Liver (tissue), 9 donors: Measurements from ENCODE around the gene SYNC. TPM values are rescaled to one million over a fixed set of nuclear protein-coding genes. Genes with fewer than 3 reads are reported as not detected.
A peak's percentile ranks its signal among the peaks of the same experiment; 100 is the strongest.

Source experiments
- DNase-seq: peaks from one replicate; pipeline ENCODE4 v3.0.0-alpha.2; 2017; ENCODE audit warnings: low spot score
- H3K27ac ChIP-seq, 2 donors: one replicate each; pipeline ENCODE4 v1.7.0; 2013; ENCODE audit warnings: inconsistent platforms in 2 of 2, low read length in 2 of 2, control low read depth in 1 of 2, low read depth in 1 of 2, mild to moderate bottlenecking in 1 of 2
- H3K27me3 ChIP-seq, 4 donors: one replicate each; pipeline versions ENCODE4 v1.6.1 to v1.7.0; 2013; ENCODE audit warnings: low read length in 3 of 4, inconsistent platforms in 1 of 4, mild to moderate bottlenecking in 1 of 4, moderate library complexity in 1 of 4; ENCODE audit not compliant: control insufficient read depth in 4 of 4, insufficient read depth in 4 of 4
- H3K36me3 ChIP-seq, 4 donors: one replicate each; pipeline versions ENCODE4 v1.6.1 to v1.7.0; 2013; ENCODE audit warnings: low read length in 3 of 4, mild to moderate bottlenecking in 3 of 4, low read depth in 1 of 4, moderate library complexity in 1 of 4; ENCODE audit not compliant: control insufficient read depth in 4 of 4, insufficient read depth in 3 of 4
- H3K4me1 ChIP-seq, 4 donors: one replicate each; pipeline versions ENCODE4 v1.6.1 to v1.7.0; 2013; ENCODE audit warnings: low read length in 3 of 4, mild to moderate bottlenecking in 3 of 4, moderate library complexity in 1 of 4; ENCODE audit not compliant: control insufficient read depth in 4 of 4, insufficient read depth in 4 of 4
- H3K4me3 ChIP-seq, 3 donors: one replicate each; pipeline versions ENCODE4 v1.6.1 to v1.7.0; 2013; ENCODE audit warnings: low read length in 3 of 3, control low read depth in 1 of 3, low read depth in 1 of 3, mild to moderate bottlenecking in 1 of 3
- H3K9ac ChIP-seq, 2 donors: one replicate each; pipeline ENCODE4 v1.7.0; 2013; ENCODE audit warnings: low read length in 2 of 2, mild to moderate bottlenecking in 2 of 2, moderate library complexity in 2 of 2, control low read depth in 1 of 2, low read depth in 1 of 2
- H3K9me3 ChIP-seq, 4 donors: one replicate each; pipeline versions ENCODE4 v1.6.1 to v1.7.0; 2013; ENCODE audit warnings: low read length in 3 of 4; ENCODE audit not compliant: control insufficient read depth in 4 of 4
- EGR1 ChIP-seq, 2 donors: IDR thresholded peaks; 2 replicates each; pipeline ENCODE4 v1.6.1; 2016 to 2018; ENCODE audit warnings: antibody characterized with exemption in 2 of 2, low read depth in 2 of 2
- FOXA1 ChIP-seq: IDR thresholded peaks from 2 replicates; pipeline ENCODE4 v1.6.1; 2016; ENCODE audit warnings: antibody characterized with exemption
- GABPA ChIP-seq, 2 donors: IDR thresholded peaks in 1 of 2; conservative IDR thresholded peaks in 1 of 2; 2 replicates each; pipeline ENCODE4 v1.6.1; 2016; ENCODE audit warnings: antibody characterized with exemption in 2 of 2, mild to moderate bottlenecking in 1 of 2, moderate library complexity in 1 of 2
- HNF4A ChIP-seq, 2 donors: conservative IDR thresholded peaks; 2 replicates each; pipeline ENCODE4 v1.6.1; 2016; ENCODE audit warnings: antibody characterized with exemption in 2 of 2, mild to moderate bottlenecking in 2 of 2
- NR2F2 ChIP-seq: IDR thresholded peaks from 2 replicates; pipeline ENCODE4 v1.6.1; 2016; ENCODE audit warnings: antibody characterized with exemption
- RAD21 ChIP-seq, 2 donors: IDR thresholded peaks; 2 replicates each; pipeline ENCODE4 v1.6.1; 2016; ENCODE audit warnings: antibody characterized with exemption in 2 of 2, mild to moderate bottlenecking in 2 of 2
- RXRA ChIP-seq, 2 donors: IDR thresholded peaks; 2 replicates each; pipeline ENCODE4 v1.6.1; 2017 to 2018; ENCODE audit warnings: antibody characterized with exemption in 2 of 2, mild to moderate bottlenecking in 1 of 2
- SP1 ChIP-seq: IDR thresholded peaks from 2 replicates; pipeline ENCODE4 v1.6.1; 2018; ENCODE audit warnings: antibody characterized with exemption, mild to moderate bottlenecking
- YY1 ChIP-seq: IDR thresholded peaks from 2 replicates; pipeline ENCODE4 v1.6.1; 2016; ENCODE audit warnings: antibody characterized with exemption, mild to moderate bottlenecking
- WGBS: extraction: QIAGEN DNeasy Blood & Tissue Kit; methylation state at CpG from one replicate; pipeline ENCODE4 v1.1.7; 2013; 5-methylcytosine and 5-hydroxymethylcytosine counted together
- polyA plus RNA-seq, 2 donors: library from polyadenylated mRNA; stranded (reverse) in 1 of 2; unstranded in 1 of 2; fragments of 200-250 nt in 1 of 2; fragments of >200 nt in 1 of 2; fragmentation: Nextera tagmentation in 1 of 2; extraction: Ambion mirVana in 1 of 2; gene quantifications; one replicate each; pipeline versions ENCODE4 v1.2.1 to v1.2.3, GENCODE V29; 2013 to 2015
- total RNA-seq, 2 donors: library from RNA; depleted of rRNA; stranded (reverse); fragments of >200 nt; gene quantifications; one replicate each; pipeline ENCODE4 v1.2.3, GENCODE V29; 2014
- TF ChIP-seq, protein P1 (sequence below): IDR thresholded peaks from 2 replicates; pipeline ENCODE4 v1.6.1; 2016; ENCODE audit warnings: antibody characterized with exemption
- TF ChIP-seq, protein P2 (sequence below): IDR thresholded peaks from 2 replicates; pipeline ENCODE4 v1.6.1; 2016; ENCODE audit warnings: antibody characterized with exemption
- TF ChIP-seq, protein P3 (sequence below): IDR thresholded peaks from 2 replicates; pipeline ENCODE4 v1.6.1; 2016; ENCODE audit warnings: antibody characterized with exemption, mild to moderate bottlenecking
- TF ChIP-seq, protein P4 (sequence below): fragments of 150-350 bp; IDR thresholded peaks from 2 replicates; pipeline ENCODE4 v1.5.1; 2017; ENCODE audit warnings: improper control_type of control experiment, low read depth, low read length; ENCODE audit not compliant: missing input control
- donor health status: healthy.
- donor health status: healthy.
- donor health status: healthy.
- donor health status: healthy.
- donor health status: healthy.

Gene SYNC
- total and polyA plus RNA-seq, 4 donors, result 0.23 to 1.5 (median 0.31) TPM

DNA sequence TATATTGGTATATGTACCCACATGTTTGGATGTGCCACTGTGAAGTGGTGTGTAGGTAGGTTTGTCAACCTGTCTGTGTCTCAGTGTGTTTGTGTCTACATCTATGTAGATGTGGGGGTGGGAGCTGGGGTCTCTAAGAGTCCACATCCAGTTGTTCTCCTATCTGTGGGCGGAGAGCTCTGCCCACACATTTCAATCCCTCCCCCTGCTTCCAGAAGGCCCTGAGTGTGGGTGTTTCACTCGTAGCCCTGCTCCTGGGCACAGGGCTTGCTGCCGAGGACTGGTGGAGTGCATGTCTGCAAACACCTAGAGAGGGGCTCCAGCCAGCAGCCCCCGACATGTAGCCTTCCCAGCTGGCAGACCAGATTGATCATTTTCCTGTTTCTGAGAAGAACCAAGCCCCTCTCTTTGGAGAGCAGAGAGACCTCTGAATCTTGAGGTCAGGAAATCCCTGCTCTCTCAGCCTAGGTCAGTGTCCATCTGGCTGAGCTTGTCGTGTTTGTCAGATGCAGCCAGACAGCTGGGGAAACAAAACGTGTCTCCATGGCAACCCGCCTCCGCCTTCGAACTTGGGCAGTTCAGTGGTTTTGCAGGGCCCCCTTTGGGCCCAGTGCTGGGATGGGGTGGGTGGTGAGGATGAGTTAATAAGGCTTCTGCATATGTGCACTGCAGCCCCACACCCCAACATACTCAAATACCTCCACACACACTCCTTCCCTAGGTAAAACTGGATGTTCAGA is 31.2 kb upstream of the SYNC start:
- peak; percentile 66 for DNase-seq
- Histone ChIP-seq H3K9me3 (no peaks in the 10 kb centered on the region), H3K4me3 (no peak overlapping the region), H3K9ac (no peak overlapping the region), H3K27ac (peak overlapping the region; percentile 8 to 48), H3K36me3 (no peaks in the 10 kb centered on the region), H3K4me1 (peaks cover 0 to 20% (median 15%) of the 10 kb centered on the region in 4 donors), H3K27me3 (no peaks in the 10 kb centered on the region)
- WGBS, result 35% methylated on average over 9 of the region's 9 CpGs
- TF ChIP-seq EGR1 (IDR thresholded peaks at IDR 0.05; ENCODE audit: low read depth in 2 of 2), result peak; percentile 67 to 92
- peak; percentile 57 to 84 for TF ChIP-seq HNF4A (conservative IDR thresholded peaks at IDR 0.05)
- TF ChIP-seq SP1, result no peak
- TF ChIP-seq RXRA (IDR thresholded peaks at IDR 0.05), result peak in 1 of 2 donors; percentile 57
- peak; percentile 46 for TF ChIP-seq NR2F2
- TF ChIP-seq YY1, result no peak
- no peak for TF ChIP-seq FOXA1
- TF ChIP-seq GABPA (IDR thresholded peaks at IDR 0.05 in 1 of 2, conservative IDR thresholded peaks at IDR 0.05 in 1 of 2), result no peak
- TF ChIP-seq, protein P1, sequence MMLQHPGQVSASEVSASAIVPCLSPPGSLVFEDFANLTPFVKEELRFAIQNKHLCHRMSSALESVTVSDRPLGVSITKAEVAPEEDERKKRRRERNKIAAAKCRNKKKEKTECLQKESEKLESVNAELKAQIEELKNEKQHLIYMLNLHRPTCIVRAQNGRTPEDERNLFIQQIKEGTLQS, result no peak

DNA sequence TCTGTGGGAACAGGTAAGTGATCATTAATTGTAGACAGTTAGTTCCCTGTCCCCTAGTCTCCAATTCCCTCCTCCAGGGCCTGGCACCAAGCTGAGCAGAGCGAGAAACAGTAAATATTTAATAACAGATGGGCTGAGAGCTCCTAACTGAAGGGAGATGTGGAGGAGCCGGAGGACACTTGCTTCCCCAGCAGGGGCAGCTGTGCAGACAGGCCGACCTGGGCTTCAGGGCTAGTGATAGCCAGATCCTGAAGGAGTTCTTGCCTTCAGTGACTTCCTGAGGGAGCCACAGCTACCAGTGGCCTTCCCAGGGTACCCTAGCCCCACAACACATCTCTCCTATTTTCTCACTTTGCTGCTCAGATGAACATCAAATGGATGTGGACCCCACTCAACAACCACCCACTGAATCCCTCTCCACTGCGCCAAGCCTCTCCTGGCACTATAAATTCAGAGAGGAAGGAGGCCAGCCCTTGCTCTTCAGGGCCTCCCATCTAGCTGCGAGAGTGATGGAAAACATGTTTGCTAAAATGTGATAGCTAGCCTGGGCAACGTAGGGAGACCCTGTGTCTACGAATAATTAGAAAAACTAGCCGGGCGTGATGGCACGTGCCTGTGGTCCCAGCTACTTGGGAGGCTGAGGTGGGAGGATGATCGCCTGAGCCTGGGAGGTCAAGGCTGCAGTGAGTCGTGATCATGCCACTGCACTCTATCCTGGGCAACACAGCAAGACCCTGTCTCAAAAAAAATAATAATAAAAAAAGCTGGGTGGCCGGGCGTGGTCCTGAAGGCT is 26.9 kb upstream of the SYNC start:
- no peaks in the 10 kb centered on the region for H3K9me3 ChIP-seq
- H3K27me3 ChIP-seq, result no peaks in the 10 kb centered on the region
- no peaks in the 10 kb centered on the region for H3K36me3 ChIP-seq
- H3K27ac ChIP-seq, result no peak overlapping the region
- TF ChIP-seq RAD21 (IDR thresholded peaks at IDR 0.05) (no peak), RXRA (IDR thresholded peaks at IDR 0.05) (no peak), YY1 (no peak), GABPA (IDR thresholded peaks at IDR 0.05 in 1 of 2, conservative IDR thresholded peaks at IDR 0.05 in 1 of 2) (no peak), FOXA1 (no peak), NR2F2 (no peak)
- TF ChIP-seq, protein P2, sequence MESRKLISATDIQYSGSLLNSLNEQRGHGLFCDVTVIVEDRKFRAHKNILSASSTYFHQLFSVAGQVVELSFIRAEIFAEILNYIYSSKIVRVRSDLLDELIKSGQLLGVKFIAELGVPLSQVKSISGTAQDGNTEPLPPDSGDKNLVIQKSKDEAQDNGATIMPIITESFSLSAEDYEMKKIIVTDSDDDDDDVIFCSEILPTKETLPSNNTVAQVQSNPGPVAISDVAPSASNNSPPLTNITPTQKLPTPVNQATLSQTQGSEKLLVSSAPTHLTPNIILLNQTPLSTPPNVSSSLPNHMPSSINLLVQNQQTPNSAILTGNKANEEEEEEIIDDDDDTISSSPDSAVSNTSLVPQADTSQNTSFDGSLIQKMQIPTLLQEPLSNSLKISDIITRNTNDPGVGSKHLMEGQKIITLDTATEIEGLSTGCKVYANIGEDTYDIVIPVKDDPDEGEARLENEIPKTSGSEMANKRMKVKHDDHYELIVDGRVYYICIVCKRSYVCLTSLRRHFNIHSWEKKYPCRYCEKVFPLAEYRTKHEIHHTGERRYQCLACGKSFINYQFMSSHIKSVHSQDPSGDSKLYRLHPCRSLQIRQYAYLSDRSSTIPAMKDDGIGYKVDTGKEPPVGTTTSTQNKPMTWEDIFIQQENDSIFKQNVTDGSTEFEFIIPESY, result no peak
- TF ChIP-seq, protein P3, sequence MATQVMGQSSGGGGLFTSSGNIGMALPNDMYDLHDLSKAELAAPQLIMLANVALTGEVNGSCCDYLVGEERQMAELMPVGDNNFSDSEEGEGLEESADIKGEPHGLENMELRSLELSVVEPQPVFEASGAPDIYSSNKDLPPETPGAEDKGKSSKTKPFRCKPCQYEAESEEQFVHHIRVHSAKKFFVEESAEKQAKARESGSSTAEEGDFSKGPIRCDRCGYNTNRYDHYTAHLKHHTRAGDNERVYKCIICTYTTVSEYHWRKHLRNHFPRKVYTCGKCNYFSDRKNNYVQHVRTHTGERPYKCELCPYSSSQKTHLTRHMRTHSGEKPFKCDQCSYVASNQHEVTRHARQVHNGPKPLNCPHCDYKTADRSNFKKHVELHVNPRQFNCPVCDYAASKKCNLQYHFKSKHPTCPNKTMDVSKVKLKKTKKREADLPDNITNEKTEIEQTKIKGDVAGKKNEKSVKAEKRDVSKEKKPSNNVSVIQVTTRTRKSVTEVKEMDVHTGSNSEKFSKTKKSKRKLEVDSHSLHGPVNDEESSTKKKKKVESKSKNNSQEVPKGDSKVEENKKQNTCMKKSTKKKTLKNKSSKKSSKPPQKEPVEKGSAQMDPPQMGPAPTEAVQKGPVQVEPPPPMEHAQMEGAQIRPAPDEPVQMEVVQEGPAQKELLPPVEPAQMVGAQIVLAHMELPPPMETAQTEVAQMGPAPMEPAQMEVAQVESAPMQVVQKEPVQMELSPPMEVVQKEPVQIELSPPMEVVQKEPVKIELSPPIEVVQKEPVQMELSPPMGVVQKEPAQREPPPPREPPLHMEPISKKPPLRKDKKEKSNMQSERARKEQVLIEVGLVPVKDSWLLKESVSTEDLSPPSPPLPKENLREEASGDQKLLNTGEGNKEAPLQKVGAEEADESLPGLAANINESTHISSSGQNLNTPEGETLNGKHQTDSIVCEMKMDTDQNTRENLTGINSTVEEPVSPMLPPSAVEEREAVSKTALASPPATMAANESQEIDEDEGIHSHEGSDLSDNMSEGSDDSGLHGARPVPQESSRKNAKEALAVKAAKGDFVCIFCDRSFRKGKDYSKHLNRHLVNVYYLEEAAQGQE, result no peak
- TF ChIP-seq, protein P4, sequence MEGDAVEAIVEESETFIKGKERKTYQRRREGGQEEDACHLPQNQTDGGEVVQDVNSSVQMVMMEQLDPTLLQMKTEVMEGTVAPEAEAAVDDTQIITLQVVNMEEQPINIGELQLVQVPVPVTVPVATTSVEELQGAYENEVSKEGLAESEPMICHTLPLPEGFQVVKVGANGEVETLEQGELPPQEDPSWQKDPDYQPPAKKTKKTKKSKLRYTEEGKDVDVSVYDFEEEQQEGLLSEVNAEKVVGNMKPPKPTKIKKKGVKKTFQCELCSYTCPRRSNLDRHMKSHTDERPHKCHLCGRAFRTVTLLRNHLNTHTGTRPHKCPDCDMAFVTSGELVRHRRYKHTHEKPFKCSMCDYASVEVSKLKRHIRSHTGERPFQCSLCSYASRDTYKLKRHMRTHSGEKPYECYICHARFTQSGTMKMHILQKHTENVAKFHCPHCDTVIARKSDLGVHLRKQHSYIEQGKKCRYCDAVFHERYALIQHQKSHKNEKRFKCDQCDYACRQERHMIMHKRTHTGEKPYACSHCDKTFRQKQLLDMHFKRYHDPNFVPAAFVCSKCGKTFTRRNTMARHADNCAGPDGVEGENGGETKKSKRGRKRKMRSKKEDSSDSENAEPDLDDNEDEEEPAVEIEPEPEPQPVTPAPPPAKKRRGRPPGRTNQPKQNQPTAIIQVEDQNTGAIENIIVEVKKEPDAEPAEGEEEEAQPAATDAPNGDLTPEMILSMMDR, result no peak
- peaks cover 0 to 10% (median 7%) of the 10 kb centered on the region in 4 donors for H3K4me1 ChIP-seq
- WGBS, result 90% methylated on average over 14 of the region's 14 CpGs
- DNase-seq, result no peak
- H3K9ac ChIP-seq, result no peak overlapping the region
- no peak overlapping the region for H3K4me3 ChIP-seq
